ENCODE results near the gene SKA1. TPM values are rescaled to one million over a fixed set of nuclear protein-coding genes. Genes with fewer than 3 reads are reported as not detected.

SKA1 gene
- 1 to 10 TPM in 2 of 4 donors, under 1 TPM in 1, not detected in 1; 0.67 to 7.9 (median 5.8) TPM for polyA plus RNA-seq
- long read RNA-seq, donor 1 = 0 reads
- long read RNA-seq, donor 2 = 0 reads
- long read RNA-seq, donor 3 = 0 reads
- long read RNA-seq, donor 4 = 0 reads
- long read RNA-seq, donor 5 = 0 reads
- long read RNA-seq, donor 6, partial matches to known transcripts = 0 of 1 reads
- long read RNA-seq, donor 6, other reads (novel, unspliced or antisense) = 0 of 1 reads
- long read RNA-seq, donor 7, partial matches to known transcripts = 0 of 1 reads
- long read RNA-seq, donor 7, other reads (novel, unspliced or antisense) = 0 of 1 reads
- long read RNA-seq, donor 8 = 0 reads
- long read RNA-seq, donor 9 = 0 reads
- long read RNA-seq, donor 10 = 0 reads

DNA sequence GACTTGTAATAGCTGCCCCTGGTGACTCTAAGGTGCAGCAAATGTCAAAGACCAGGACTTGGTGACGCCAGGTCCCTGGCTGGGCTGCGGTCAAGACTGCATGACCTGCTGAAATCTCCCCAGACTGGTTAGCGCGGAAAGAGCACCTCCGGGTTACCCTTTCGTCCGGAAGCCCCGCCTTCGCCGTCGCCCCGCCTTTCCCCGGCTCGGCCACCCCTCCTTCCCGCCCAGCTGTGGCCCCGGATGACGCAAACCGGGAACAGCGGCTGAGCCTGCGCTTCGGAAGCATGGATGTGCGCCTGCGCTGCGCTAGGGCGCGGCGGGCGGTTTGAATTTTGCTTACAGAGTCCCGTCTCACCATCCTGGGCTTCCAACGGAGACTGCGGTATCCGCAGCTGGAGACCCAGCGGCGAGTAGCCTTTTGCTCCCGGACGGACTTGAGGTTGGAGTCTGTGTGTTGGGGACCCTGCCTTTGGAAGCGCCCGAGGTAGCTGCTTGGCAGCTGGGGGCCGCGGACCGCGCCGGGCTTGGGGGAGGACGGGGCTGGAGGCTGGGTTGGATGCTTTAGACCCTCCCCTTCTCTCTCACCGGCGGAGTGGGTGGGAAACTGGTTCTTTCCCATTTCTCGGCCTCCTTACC, at the start of gene SKA1:
Gene SKA1, plus strand, starts transcription at position 294 of the 639 bp plus-strand sequence. CDS start 785 bp downstream, outside the sequence.
- FAIRE-seq (no peak), DNase-seq (peak; percentile 96 to 98)
- Histone ChIP-seq H3K27ac (ENCODE audit: low read depth in 1 of 3, low read length in 2 of 3) (peak within 1 kb of the TSS; percentile 78 to 94 (median 92)), H3K36me3 (ENCODE audit: control insufficient read depth in 3 of 3, insufficient read depth in 2 of 3, low read depth in 1 of 3, low read length in 3 of 3) (peaks cover 0 to 2% (median 0%) of the 10 kb centered on the region in 3 donors), H3K27me3 (ENCODE audit: control insufficient read depth in 3 of 3, insufficient read depth in 3 of 3, low read length in 3 of 3) (no peaks in the 10 kb centered on the region), H3K4me3 (ENCODE audit: low read depth in 1 of 3, low read length in 3 of 3) (peak within 1 kb of the TSS; percentile 17 to 64 (median 56)), H3K9me3 (ENCODE audit: control insufficient read depth in 2 of 2, insufficient read depth in 1 of 2, low read depth in 1 of 2, low read length in 1 of 2) (no peaks in the 10 kb centered on the region), H3K4me1 (ENCODE audit: control insufficient read depth in 3 of 3, insufficient read depth in 2 of 3, low read depth in 1 of 3, low read length in 2 of 3) (peaks cover 0 to 15% (median 0%) of the 10 kb centered on the region in 3 donors)
- WGBS, 3 donors = 0 to 1% (median 0%) methylated on average over 43 to 47 of the region's 47 CpGs

- no peaks in the 10 kb centered on the region for H3K9me3 ChIP-seq (ENCODE audit: control insufficient read depth in 2 of 2, insufficient read depth in 1 of 2, low read depth in 1 of 2, low read length in 1 of 2)
- no peaks in the 10 kb centered on the region for H3K27me3 ChIP-seq (ENCODE audit: control insufficient read depth in 3 of 3, insufficient read depth in 3 of 3, low read length in 3 of 3)
- H3K4me1 ChIP-seq (ENCODE audit: control insufficient read depth in 3 of 3, insufficient read depth in 2 of 3, low read depth in 1 of 3, low read length in 2 of 3) = no peaks in the 10 kb centered on the region
- 71 to 86% (median 81%) methylated on average over 3 of the region's 3 CpGs for WGBS, 3 donors
- no peak overlapping the region for H3K4me3 ChIP-seq (ENCODE audit: low read depth in 1 of 3, low read length in 3 of 3)
- no peak for FAIRE-seq
- H3K27ac ChIP-seq (ENCODE audit: low read depth in 1 of 3, low read length in 2 of 3) = no peak overlapping the region
- no peak for DNase-seq
- H3K36me3 ChIP-seq (ENCODE audit: control insufficient read depth in 3 of 3, insufficient read depth in 2 of 3, low read depth in 1 of 3, low read length in 3 of 3) = no peaks in the 10 kb centered on the region
Measured at GRCh38 chr18:50327983-50328382, 46.9 kb upstream of the SKA1 start.

DNA sequence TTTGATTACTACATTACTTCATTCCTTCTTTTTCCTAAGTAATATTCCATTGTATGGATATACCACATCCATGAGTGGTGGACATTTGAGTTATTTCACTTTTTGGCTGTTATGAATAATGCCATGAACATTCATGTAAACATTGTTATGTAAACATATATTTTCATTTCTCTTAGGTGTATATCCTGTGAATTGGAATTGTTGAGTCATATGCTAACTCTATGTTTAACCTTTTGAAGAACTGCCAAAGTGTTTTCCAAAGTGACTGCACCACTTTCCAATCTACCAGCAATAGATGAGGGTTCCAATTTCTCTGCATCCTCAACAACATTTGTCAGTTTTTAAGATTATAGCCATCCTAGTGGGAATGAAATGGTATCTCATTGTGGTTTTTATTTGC, 44.7 kb upstream of the SKA1 start:
- no peak for FAIRE-seq
- Histone ChIP-seq H3K27ac (ENCODE audit: low read depth in 1 of 3, low read length in 2 of 3) (no peak overlapping the region), H3K9me3 (ENCODE audit: control insufficient read depth in 2 of 2, insufficient read depth in 1 of 2, low read depth in 1 of 2, low read length in 1 of 2) (no peaks in the 10 kb centered on the region), H3K4me3 (ENCODE audit: low read depth in 1 of 3, low read length in 3 of 3) (no peak overlapping the region), H3K4me1 (ENCODE audit: control insufficient read depth in 3 of 3, insufficient read depth in 2 of 3, low read depth in 1 of 3, low read length in 2 of 3) (no peaks in the 10 kb centered on the region), H3K27me3 (ENCODE audit: control insufficient read depth in 3 of 3, insufficient read depth in 3 of 3, low read length in 3 of 3) (no peaks in the 10 kb centered on the region), H3K36me3 (ENCODE audit: control insufficient read depth in 3 of 3, insufficient read depth in 2 of 3, low read depth in 1 of 3, low read length in 3 of 3) (no peaks in the 10 kb centered on the region)
- DNase-seq = no peak

GRCh38 chr18:50331691-50332090, 43.2 kb upstream of the SKA1 start:
- Histone ChIP-seq H3K9me3 (ENCODE audit: control insufficient read depth in 2 of 2, insufficient read depth in 1 of 2, low read depth in 1 of 2, low read length in 1 of 2) (no peaks in the 10 kb centered on the region), H3K4me1 (ENCODE audit: control insufficient read depth in 3 of 3, insufficient read depth in 2 of 3, low read depth in 1 of 3, low read length in 2 of 3) (no peaks in the 10 kb centered on the region), H3K36me3 (ENCODE audit: control insufficient read depth in 3 of 3, insufficient read depth in 2 of 3, low read depth in 1 of 3, low read length in 3 of 3) (no peaks in the 10 kb centered on the region), H3K4me3 (ENCODE audit: low read depth in 1 of 3, low read length in 3 of 3) (no peak overlapping the region), H3K27ac (ENCODE audit: low read depth in 1 of 3, low read length in 2 of 3) (no peak overlapping the region), H3K27me3 (ENCODE audit: control insufficient read depth in 3 of 3, insufficient read depth in 3 of 3, low read length in 3 of 3) (peaks cover 0 to 2% (median 0%) of the 10 kb centered on the region in 3 donors)
- FAIRE-seq = no peak
- 68 to 84% (median 71%) methylated on average over 1 of the region's 1 CpG for WGBS, 3 donors
- DNase-seq = no peak

DNA sequence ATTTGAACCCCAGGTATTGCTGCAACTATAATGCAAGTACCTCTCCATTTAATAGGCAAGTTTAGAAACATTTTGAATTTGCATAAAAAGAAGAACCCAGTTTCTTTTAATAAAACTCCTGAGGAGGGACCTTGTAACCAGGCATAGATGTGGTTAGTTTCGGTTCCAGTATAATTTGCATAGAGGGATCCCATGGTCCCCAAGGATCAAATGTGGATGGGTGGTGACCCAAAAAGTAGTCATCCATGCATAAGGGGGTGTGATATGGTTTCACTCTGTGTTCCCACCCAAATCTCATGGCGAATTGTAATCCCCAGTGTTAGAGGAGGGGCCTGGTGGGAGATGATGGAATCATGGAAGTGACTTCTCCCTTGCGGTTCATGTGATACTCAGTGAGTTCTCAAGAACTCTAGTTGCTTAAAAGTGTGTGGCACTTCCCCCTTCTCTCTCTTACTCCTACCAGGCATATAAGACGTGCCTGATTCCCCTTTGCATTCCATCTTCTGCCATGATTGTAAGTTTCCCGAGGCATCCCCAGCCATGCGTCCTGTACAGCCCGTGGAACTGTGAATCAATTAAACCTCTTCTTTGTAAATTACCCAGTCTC, 40.2 kb upstream of the SKA1 start:
- peaks cover 0 to 2% (median 0%) of the 10 kb centered on the region in 3 donors for H3K27me3 ChIP-seq (ENCODE audit: control insufficient read depth in 3 of 3, insufficient read depth in 3 of 3, low read length in 3 of 3)
- no peak overlapping the region for H3K27ac ChIP-seq (ENCODE audit: low read depth in 1 of 3, low read length in 2 of 3)
- H3K4me3 ChIP-seq (ENCODE audit: low read depth in 1 of 3, low read length in 3 of 3) = no peak overlapping the region
- 77 to 90% (median 81%) methylated on average over 7 of the region's 7 CpGs for WGBS, 3 donors
- no peaks in the 10 kb centered on the region for H3K4me1 ChIP-seq (ENCODE audit: control insufficient read depth in 3 of 3, insufficient read depth in 2 of 3, low read depth in 1 of 3, low read length in 2 of 3)
- DNase-seq (no peak), FAIRE-seq (no peak)
- H3K9me3 ChIP-seq (ENCODE audit: control insufficient read depth in 2 of 2, insufficient read depth in 1 of 2, low read depth in 1 of 2, low read length in 1 of 2) = no peaks in the 10 kb centered on the region
- H3K36me3 ChIP-seq (ENCODE audit: control insufficient read depth in 3 of 3, insufficient read depth in 2 of 3, low read depth in 1 of 3, low read length in 3 of 3) = no peaks in the 10 kb centered on the region

- no peaks in the 10 kb centered on the region for H3K9me3 ChIP-seq (ENCODE audit: control insufficient read depth in 2 of 2, insufficient read depth in 1 of 2, low read depth in 1 of 2, low read length in 1 of 2)
- H3K36me3 ChIP-seq (ENCODE audit: control insufficient read depth in 3 of 3, insufficient read depth in 2 of 3, low read depth in 1 of 3, low read length in 3 of 3) = no peaks in the 10 kb centered on the region
- no peak for DNase-seq
- H3K27me3 ChIP-seq (ENCODE audit: control insufficient read depth in 3 of 3, insufficient read depth in 3 of 3, low read length in 3 of 3) = peaks cover 0 to 2% (median 0%) of the 10 kb centered on the region in 3 donors
- H3K4me3 ChIP-seq (ENCODE audit: low read depth in 1 of 3, low read length in 3 of 3) = no peak overlapping the region
- no peaks in the 10 kb centered on the region for H3K4me1 ChIP-seq (ENCODE audit: control insufficient read depth in 3 of 3, insufficient read depth in 2 of 3, low read depth in 1 of 3, low read length in 2 of 3)
- 83 to 91% (median 84%) methylated on average over 2 of the region's 2 CpGs for WGBS, 3 donors
- FAIRE-seq = no peak
- no peak overlapping the region for H3K27ac ChIP-seq (ENCODE audit: low read depth in 1 of 3, low read length in 2 of 3)
Measured at GRCh38 chr18:50338122-50338521, 36.7 kb upstream of the SKA1 start.

DNA sequence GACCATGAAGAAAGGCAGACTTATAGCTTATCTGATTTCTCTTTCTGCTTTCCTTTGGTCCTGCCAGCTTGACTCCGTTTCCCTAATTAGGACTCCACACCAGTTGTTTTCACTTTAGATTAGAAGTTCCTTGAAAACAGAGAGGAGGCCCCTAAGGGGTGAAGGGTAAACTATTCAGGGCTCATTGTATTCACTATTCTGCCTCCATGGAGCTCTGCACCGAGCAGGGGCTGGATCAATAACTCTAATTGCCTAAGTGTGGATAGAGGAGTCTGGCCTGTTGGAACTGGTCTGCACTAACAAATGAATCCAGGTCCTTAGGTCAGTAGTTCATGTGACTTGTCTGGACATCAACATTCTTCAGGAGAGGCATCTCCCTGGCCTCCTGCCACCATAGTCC, 36.1 kb upstream of the SKA1 start:
- no peaks in the 10 kb centered on the region for H3K4me1 ChIP-seq (ENCODE audit: control insufficient read depth in 3 of 3, insufficient read depth in 2 of 3, low read depth in 1 of 3, low read length in 2 of 3)
- no peak overlapping the region for H3K27ac ChIP-seq (ENCODE audit: low read depth in 1 of 3, low read length in 2 of 3)
- FAIRE-seq = no peak
- peaks cover 0 to 2% (median 0%) of the 10 kb centered on the region in 3 donors for H3K27me3 ChIP-seq (ENCODE audit: control insufficient read depth in 3 of 3, insufficient read depth in 3 of 3, low read length in 3 of 3)
- H3K9me3 ChIP-seq (ENCODE audit: control insufficient read depth in 2 of 2, insufficient read depth in 1 of 2, low read depth in 1 of 2, low read length in 1 of 2) = no peaks in the 10 kb centered on the region
- no peak overlapping the region for H3K4me3 ChIP-seq (ENCODE audit: low read depth in 1 of 3, low read length in 3 of 3)
- no peak for DNase-seq
- WGBS, 3 donors = 21 to 38% (median 32%) methylated on average over 2 of the region's 2 CpGs
- no peaks in the 10 kb centered on the region for H3K36me3 ChIP-seq (ENCODE audit: control insufficient read depth in 3 of 3, insufficient read depth in 2 of 3, low read depth in 1 of 3, low read length in 3 of 3)

GRCh38 chr18:50340078-50340477, 34.8 kb upstream of the SKA1 start:
- H3K27ac ChIP-seq (ENCODE audit: low read depth in 1 of 3, low read length in 2 of 3) = no peak overlapping the region
- FAIRE-seq (no peak), DNase-seq (no peak)
- H3K4me1 ChIP-seq (ENCODE audit: control insufficient read depth in 3 of 3, insufficient read depth in 2 of 3, low read depth in 1 of 3, low read length in 2 of 3) = no peaks in the 10 kb centered on the region
- no peaks in the 10 kb centered on the region for H3K9me3 ChIP-seq (ENCODE audit: control insufficient read depth in 2 of 2, insufficient read depth in 1 of 2, low read depth in 1 of 2, low read length in 1 of 2)
- H3K36me3 ChIP-seq (ENCODE audit: control insufficient read depth in 3 of 3, insufficient read depth in 2 of 3, low read depth in 1 of 3, low read length in 3 of 3) = no peaks in the 10 kb centered on the region
- H3K27me3 ChIP-seq (ENCODE audit: control insufficient read depth in 3 of 3, insufficient read depth in 3 of 3, low read length in 3 of 3) = peaks cover 0 to 2% (median 0%) of the 10 kb centered on the region in 3 donors
- no peak overlapping the region for H3K4me3 ChIP-seq (ENCODE audit: low read depth in 1 of 3, low read length in 3 of 3)
- WGBS, 3 donors = 88 to 91% (median 89%) methylated on average over 24 of the region's 24 CpGs

Data from small intestine (tissue), 16 donors.